H1 (cell line): ENCODE data around the gene IKZF1. TPM values are rescaled to one million over a fixed set of nuclear protein-coding genes. Genes with fewer than 3 reads are reported as not detected.

ENCODE experiments used
- CTCF ChIA-PET: fragments of 300-600 bp; sonication (Branson Sonifier 250); formaldehyde crosslinking; loops from one replicate; lab custom pipeline; 2021; ENCODE audit not compliant: partially characterized antibody; lab: Charles Lee
- POLR2A ChIA-PET: fragments of 300-600 bp; sonication (Branson Sonifier 250); formaldehyde crosslinking; loops from one replicate; lab custom pipeline; 2021; ENCODE audit warnings: inconsistent platforms; ENCODE audit not compliant: partially characterized antibody; lab: Charles Lee
- DNase-seq, 2 experiments: peaks; one replicate each; pipeline versions ENCODE4 v3.0.0 to v3.0.0-alpha.2; 2010 to 2022; ENCODE audit warnings: low spot score in 2 of 2, low read depth in 1 of 2, mixed read lengths in 1 of 2
- FAIRE-seq: peaks from 2 replicates; lab custom pipeline; 2011; peaks lifted over from hg19 to GRCh38; lab: Jason Lieb, UNC
- H2AFZ ChIP-seq: 2 replicates; pipeline ENCODE4 v1.8.1; 2012; ENCODE audit warnings: low read length, inconsistent platforms
- H2AK5ac ChIP-seq: 2 replicates; pipeline ENCODE4 v1.6.1; 2013; ENCODE audit warnings: low read depth, low read length
- H2BK120ac ChIP-seq: replicated peaks from 2 replicates; pipeline ENCODE3; 2013; ENCODE audit warnings: low read depth, low read length, inconsistent platforms
- H2BK12ac ChIP-seq: 2 replicates; pipeline ENCODE4 v1.6.1; 2013; ENCODE audit warnings: low read depth, low read length
- H2BK15ac ChIP-seq: 2 replicates; pipeline ENCODE4 v1.6.1; 2013; ENCODE audit warnings: low read length
- H2BK20ac ChIP-seq: 2 replicates; pipeline ENCODE4 v1.6.1; 2013; ENCODE audit warnings: low read length
- H2BK5ac ChIP-seq: 2 replicates; pipeline ENCODE4 v1.6.1; 2013; ENCODE audit warnings: low read depth, low read length
- H3K14ac ChIP-seq: 2 replicates; pipeline ENCODE4 v1.6.1; 2013; ENCODE audit warnings: inconsistent platforms; ENCODE audit not compliant: insufficient read length
- H3K18ac ChIP-seq: 2 replicates; pipeline ENCODE4 v1.6.1; 2013; ENCODE audit warnings: low read length; ENCODE audit errors: extremely low read depth
- H3K23ac ChIP-seq: 2 replicates; pipeline ENCODE4 v1.6.1; 2013; ENCODE audit warnings: inconsistent platforms; ENCODE audit not compliant: insufficient read length
- H3K23me2 ChIP-seq: 2 replicates; pipeline ENCODE4 v1.6.1; 2013; ENCODE audit warnings: low read depth, low read length
- H3K27ac ChIP-seq: 2 replicates; pipeline ENCODE4 v1.6.1; 2011; ENCODE audit warnings: low read depth, low read length, inconsistent platforms
- H3K27me3 ChIP-seq, 4 experiments: replicated peaks in 1 of 4; 1 replicate in 1 of 4; 2 replicates in 3 of 4; pipeline versions ENCODE4 v1.6.1 to v1.8.1; 2011 to 2013; ENCODE audit warnings: low read length in 3 of 4, mild to moderate bottlenecking in 3 of 4, inconsistent platforms in 2 of 4, mixed read lengths in 2 of 4, moderate library complexity in 1 of 4; ENCODE audit not compliant: control insufficient read depth in 3 of 4, insufficient read depth in 3 of 4; ENCODE audit errors: extremely low read depth in 1 of 4
- H3K36me3 ChIP-seq, 4 experiments: 2 replicates each; pipeline versions ENCODE4 v1.6.1 to v1.8.1; 2011 to 2013; ENCODE audit warnings: mild to moderate bottlenecking in 4 of 4, low read length in 3 of 4, moderate library complexity in 2 of 4, control low read depth in 1 of 4, inconsistent platforms in 1 of 4; ENCODE audit not compliant: insufficient read depth in 4 of 4, control insufficient read depth in 2 of 4
- H3K4ac ChIP-seq: replicated peaks from 2 replicates; pipeline ENCODE3; 2013; ENCODE audit warnings: low read length, low read depth, mixed read lengths, inconsistent platforms; ENCODE audit not compliant: insufficient read length
- H3K4me1 ChIP-seq, 4 experiments: replicated peaks in 1 of 4; 1 replicate in 1 of 4; 2 replicates in 3 of 4; pipeline versions ENCODE4 v1.6.1 to v1.8.1; 2011 to 2013; ENCODE audit warnings: low read length in 3 of 4, inconsistent platforms in 2 of 4, mixed read lengths in 1 of 4; ENCODE audit not compliant: insufficient read depth in 4 of 4, control insufficient read depth in 3 of 4
- H3K4me2 ChIP-seq, 2 experiments: 2 replicates each; pipeline versions ENCODE4 v1.6.1 to v1.8.1; 2011 to 2013; ENCODE audit warnings: low read depth in 2 of 2, low read length in 2 of 2, control low read depth in 1 of 2, inconsistent platforms in 1 of 2, mild to moderate bottlenecking in 1 of 2; ENCODE audit not compliant: insufficient read depth in 1 of 2
- H3K4me3 ChIP-seq, 4 experiments: fragments of 200-600, 300-600 bp in 1 of 4; sonication (generic), shearing (Covaris generic), sonication (Bioruptor Twin) in 1 of 4; 2 replicates each; pipeline versions ENCODE4 v1.5.1 to v1.8.1; 2011 to 2016; ENCODE audit warnings: low read length in 4 of 4, low read depth in 3 of 4, control low read depth in 2 of 4, inconsistent platforms in 2 of 4, mild to moderate bottlenecking in 2 of 4, mixed read lengths in 1 of 4, moderate library complexity in 1 of 4; ENCODE audit not compliant: insufficient read depth in 2 of 4; ENCODE audit errors: extremely low read depth in 1 of 4
- H3K56ac ChIP-seq: replicated peaks from 2 replicates; pipeline ENCODE3; 2013; ENCODE audit warnings: low read depth, mild to moderate bottlenecking, mixed read lengths, low read length, inconsistent platforms; ENCODE audit not compliant: insufficient read length
- H3K79me1 ChIP-seq: 2 replicates; pipeline ENCODE4 v1.6.1; 2013; ENCODE audit warnings: low read depth, low read length, control low read depth
- H3K79me2 ChIP-seq, 2 experiments: 2 replicates each; pipeline versions ENCODE4 v1.6.1 to v1.8.1; 2012 to 2013; ENCODE audit warnings: low read length in 2 of 2, mild to moderate bottlenecking in 2 of 2, inconsistent platforms in 1 of 2; ENCODE audit not compliant: insufficient read depth in 2 of 2, control insufficient read depth in 1 of 2
- H3K9ac ChIP-seq, 4 experiments: replicated peaks in 1 of 4; 1 replicate in 1 of 4; 2 replicates in 3 of 4; pipeline versions ENCODE4 v1.6.1 to v1.8.1; 2011 to 2013; ENCODE audit warnings: low read depth in 3 of 4, low read length in 3 of 4, control low read depth in 2 of 4, mild to moderate bottlenecking in 2 of 4, moderate library complexity in 2 of 4, inconsistent platforms in 1 of 4; ENCODE audit errors: extremely low read depth in 1 of 4
- H3K9me3 ChIP-seq, 2 experiments: 2 replicates each; pipeline versions ENCODE4 v1.6.1 to v1.8.1; 2012 to 2013; ENCODE audit warnings: mild to moderate bottlenecking in 2 of 2, moderate library complexity in 2 of 2, control low read depth in 1 of 2, inconsistent platforms in 1 of 2, low read depth in 1 of 2, low read length in 1 of 2, mixed read lengths in 1 of 2; ENCODE audit not compliant: insufficient read depth in 2 of 2
- H4K20me1 ChIP-seq, 2 experiments: replicated peaks in 1 of 2; 2 replicates each; pipeline versions ENCODE3 to v1.8.1; 2011 to 2013; ENCODE audit warnings: inconsistent platforms in 2 of 2, low read length in 2 of 2, mild to moderate bottlenecking in 1 of 2; ENCODE audit not compliant: insufficient read depth in 2 of 2, control insufficient read depth in 1 of 2
- H4K5ac ChIP-seq: 2 replicates; pipeline ENCODE4 v1.6.1; 2013; ENCODE audit warnings: low read length, low read depth, mixed read lengths, inconsistent platforms; ENCODE audit not compliant: insufficient read length
- H4K8ac ChIP-seq: 2 replicates; pipeline ENCODE4 v1.8.0; 2013; ENCODE audit warnings: mild to moderate bottlenecking, moderate library complexity, low read length, inconsistent platforms; ENCODE audit not compliant: insufficient read depth; ENCODE audit errors: extremely low read depth
- H4K91ac ChIP-seq: replicated peaks from 2 replicates; pipeline ENCODE3; 2013; ENCODE audit warnings: low read length, mixed read lengths, inconsistent platforms; ENCODE audit not compliant: insufficient read length
- BRCA1 ChIP-seq: IDR thresholded peaks from 2 replicates; pipeline ENCODE4 v1.6.1; 2012; ENCODE audit warnings: low read depth, low read length, improper control_type of control experiment
- CBX5 ChIP-seq: fragments of 300-800, 300-1000 bp; sonication (generic); IDR thresholded peaks from 2 replicates; pipeline ENCODE4 v1.7.1; 2016; ENCODE audit warnings: antibody characterized with exemption, low read length, low read depth
- CHD2 ChIP-seq: IDR thresholded peaks from 2 replicates; pipeline ENCODE4 v1.6.1; 2012; ENCODE audit warnings: low read length, improper control_type of control experiment
- EGR1 ChIP-seq: IDR thresholded peaks from 2 replicates; pipeline ENCODE4 v1.6.1; 2011; ENCODE audit warnings: low read depth, low read length, borderline replicate concordance
- HDAC2 ChIP-seq, 2 experiments: fragments of 300-600 bp in 1 of 2; sonication (generic) in 1 of 2; IDR thresholded peaks; 2 replicates each; pipeline ENCODE4 v1.6.1; 2011 to 2012; ENCODE audit warnings: low read depth in 2 of 2, low read length in 2 of 2, mild to moderate bottlenecking in 2 of 2, moderate library complexity in 2 of 2, borderline replicate concordance in 1 of 2, inconsistent platforms in 1 of 2
- MAX ChIP-seq: IDR thresholded peaks from 2 replicates; pipeline ENCODE4 v1.6.1; 2012; ENCODE audit warnings: inconsistent platforms
- RFX5 ChIP-seq: IDR thresholded peaks from 2 replicates; pipeline ENCODE4 v1.6.1; 2011; ENCODE audit warnings: low read depth, low read length, improper control_type of control experiment, borderline replicate concordance
- SIN3A ChIP-seq, 2 experiments: IDR thresholded peaks in 1 of 2; conservative IDR thresholded peaks in 1 of 2; 2 replicates each; pipeline ENCODE4 v1.6.1; 2011 to 2012; ENCODE audit warnings: low read length in 2 of 2, improper control_type of control experiment in 1 of 2, low read depth in 1 of 2, mild to moderate bottlenecking in 1 of 2
- TAF7 ChIP-seq: optimal IDR thresholded peaks from 2 replicates; pipeline ENCODE3; 2011; ENCODE audit warnings: low read depth, mild to moderate bottlenecking, inconsistent platforms, low read length, moderate library complexity, borderline replicate concordance
- WGBS, 2 experiments: shearing (Covaris generic) in 1 of 2; methylation state at CpG; one replicate each; pipeline versions ENCODE4 v1.1.6 to v1.1.7; 2013 to 2015; ENCODE audit warnings: low lambda C conversion rate in 2 of 2, mixed read lengths in 2 of 2, inconsistent platforms in 1 of 2, low coverage in 1 of 2, missing lambda C conversion rate in 1 of 2; ENCODE audit not compliant: insufficient replicate concordance in 2 of 2, insufficient coverage in 1 of 2, insufficient read length in 1 of 2; ENCODE audit errors: extremely low coverage in 1 of 2, missing lambda C conversion rate in 1 of 2; 5-methylcytosine and 5-hydroxymethylcytosine counted together
- polyA plus RNA-seq, 7 experiments: library from polyadenylated mRNA; depleted of rRNA in 3 of 7; stranded (reverse) in 5 of 7; unstranded in 2 of 7; fragments of >200 nt in 5 of 7; fragments of 200-250 nt in 2 of 7; gene quantifications; 1 replicate in 5 of 7; 2 replicates in 1 of 7; 4 replicates in 1 of 7; pipeline versions ENCODE4 v1.2.1 to v1.2.3, GENCODE V29; 2011 to 2013; ENCODE audit warnings: missing spikeins in 2 of 7, mixed read lengths in 2 of 7
- total RNA-seq: library from RNA; stranded (reverse); fragmentation: NEBNext Ultra II Directional; extraction: Animal tissue kit (Norgen Biotek cat#: 25700); gene quantifications from 2 replicates; pipeline ENCODE4 v1.2.1, GENCODE V29; 2021

IKZF1 gene
- total and polyA plus RNA-seq, 2 of the 8 experiments (the other 6 are each of a cell fraction or from before 2014, with no cell fraction given), result 0.74 to 1.5 TPM

DNA sequence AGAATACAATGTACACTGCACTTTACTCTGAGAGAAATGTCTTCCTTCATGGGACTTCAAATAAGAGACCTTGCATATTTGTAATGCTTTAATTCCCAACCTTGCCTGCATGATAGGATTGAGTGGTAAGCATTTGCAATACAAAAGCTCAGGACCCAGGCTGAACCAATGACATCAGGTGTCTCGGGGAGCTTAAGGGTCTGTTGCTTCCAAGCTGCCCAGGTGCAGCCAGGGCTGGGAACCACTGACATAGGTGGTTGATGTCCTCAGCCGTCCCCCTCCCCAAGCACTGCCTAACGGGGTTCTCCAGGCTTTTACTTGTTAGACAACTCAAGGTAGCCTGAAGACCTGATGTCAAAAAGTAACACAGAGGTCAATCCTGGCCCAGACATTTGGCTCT lies 116.5 kb downstream of the IKZF1 start:
- H3K23me2 ChIP-seq, result no peaks in the 10 kb centered on the region
- H3K9me3 ChIP-seq, result no peaks in the 10 kb centered on the region
- TF ChIP-seq RFX5, result no peak
- no peak for TF ChIP-seq SIN3A (conservative IDR thresholded peaks at IDR 0.05 in 1 of 2, IDR thresholded peaks at IDR 0.05 in 1 of 2; ENCODE audit: low read depth in 1 of 2, low read length in 2 of 2)
- no peak for TF ChIP-seq CHD2
- no peak for TF ChIP-seq MAX
- TF ChIP-seq TAF7, result no peak
- TF ChIP-seq CBX5, result no peak
- TF ChIP-seq HDAC2 (IDR thresholded peaks at IDR 0.05; ENCODE audit: borderline replicate concordance in 1 of 2, low read depth in 2 of 2, low read length in 2 of 2), result no peak
- TF ChIP-seq EGR1, result no peak
- TF ChIP-seq BRCA1, result no peak
- no peaks in the 10 kb centered on the region for H4K20me1 ChIP-seq
- no peaks in the 10 kb centered on the region; a peak in 1 of 7 replicates for H3K27me3 ChIP-seq
- CTCF ChIA-PET, result interaction anchor here (0.6 to 2.8 kb wide), 8 partner anchors 8 to 331 kb away, joined by 3 to 17 read pairs (median 3); no protein-coding TSS in a partner anchor
- POLR2A ChIA-PET, result no interaction called here
- no peak overlapping the region for H3K14ac ChIP-seq
- 47% methylated on average over 3 of the region's 3 CpGs; no CpG with 5 or more reads in 1 of the 2 experiments for WGBS, 2 experiments
- H3K9ac ChIP-seq, result no peak overlapping the region
- no peak overlapping the region for H3K4me2 ChIP-seq
- H3K4me1 ChIP-seq, result peaks cover 0 to 8% (median 4%) of the 10 kb centered on the region in 4 experiments; a peak in 5 of 7 replicates
- H3K4ac ChIP-seq, result no peak overlapping the region
- no peak overlapping the region for H2AFZ ChIP-seq
- no peaks in the 10 kb centered on the region for H3K36me3 ChIP-seq
- H3K27ac ChIP-seq, result no peak overlapping the region
- H2BK5ac ChIP-seq, result no peak overlapping the region
- no peak overlapping the region for H4K91ac ChIP-seq
- no peaks in the 10 kb centered on the region for H3K79me1 ChIP-seq
- H4K8ac ChIP-seq, result no peak overlapping the region
- no peak overlapping the region for H2BK120ac ChIP-seq
- H3K79me2 ChIP-seq, result no peaks in the 10 kb centered on the region
- H3K4me3 ChIP-seq, result no peak overlapping the region
- no peak overlapping the region for H3K56ac ChIP-seq
- H2BK20ac ChIP-seq, result no peak overlapping the region
- FAIRE-seq (no peak), DNase-seq (no peak)
- H2BK12ac ChIP-seq, result no peak overlapping the region
- no peak overlapping the region for H3K23ac ChIP-seq
- no peak overlapping the region for H2AK5ac ChIP-seq
- no peak overlapping the region for H2BK15ac ChIP-seq
- no peak overlapping the region for H3K18ac ChIP-seq
- no peak overlapping the region for H4K5ac ChIP-seq
